Regular cardiac myocyte (primary cell): ENCODE results near the gene C1QTNF6. TPM values are rescaled to one million over a fixed set of nuclear protein-coding genes. Genes with fewer than 3 reads are reported as not detected.

Experiments
- total RNA-seq: library from RNA; depleted of rRNA; stranded (reverse); fragments of >200 nt; gene quantifications from 2 replicates; pipeline ENCODE4 v1.2.3, GENCODE V29; 2014

C1QTNF6 gene
- 3.5 and 5.6 TPM in 2 replicates for total RNA-seq

DNA sequence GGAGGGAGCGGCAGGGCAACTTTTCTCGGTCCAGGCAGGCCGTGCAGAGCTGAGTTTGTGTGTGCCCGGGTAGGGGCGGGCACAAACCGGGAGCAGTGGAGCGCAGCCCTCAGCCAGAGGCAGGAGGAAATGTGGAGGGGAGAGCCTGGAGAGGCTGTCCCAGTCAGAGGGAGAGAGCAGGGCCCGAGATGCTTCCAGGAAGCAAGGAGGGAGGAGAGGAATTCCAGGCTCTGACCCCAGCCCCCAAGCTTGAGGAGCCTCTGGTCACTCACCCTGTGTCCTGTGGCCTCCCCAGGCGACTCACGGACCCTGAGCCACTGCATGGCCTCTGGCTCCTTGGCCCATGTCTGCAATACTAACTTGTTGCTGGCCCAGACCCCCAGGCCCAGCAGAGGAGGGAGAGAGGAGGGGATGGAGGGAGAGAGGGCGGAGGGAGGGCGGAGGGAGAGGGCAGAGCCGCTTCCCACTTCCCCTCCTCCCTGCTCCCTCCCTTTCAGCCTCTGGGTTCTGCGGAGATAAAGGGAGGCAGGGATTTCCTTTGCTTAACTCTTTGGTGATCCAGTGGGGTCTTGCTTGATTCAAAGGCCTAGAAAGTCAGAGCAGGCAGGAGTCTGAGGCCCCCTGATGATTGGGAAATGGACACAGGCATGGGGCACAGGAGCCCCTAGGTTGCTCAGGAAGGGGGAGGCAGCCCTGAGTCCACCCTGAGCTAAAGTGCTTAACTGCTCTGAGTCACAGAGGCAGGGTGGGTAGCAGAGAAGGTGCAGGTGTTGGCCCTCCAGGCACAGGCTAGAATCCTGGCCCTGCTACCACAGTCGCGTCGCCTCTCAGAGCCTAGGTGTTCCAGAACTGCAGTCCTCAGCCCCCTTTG is at the start of gene C1QTNF6:
Gene C1QTNF6 (minus strand): TSS at position 357 of the 871 bp plus-strand sequence. CDS start 34 bp downstream, at position 323.

DNA sequence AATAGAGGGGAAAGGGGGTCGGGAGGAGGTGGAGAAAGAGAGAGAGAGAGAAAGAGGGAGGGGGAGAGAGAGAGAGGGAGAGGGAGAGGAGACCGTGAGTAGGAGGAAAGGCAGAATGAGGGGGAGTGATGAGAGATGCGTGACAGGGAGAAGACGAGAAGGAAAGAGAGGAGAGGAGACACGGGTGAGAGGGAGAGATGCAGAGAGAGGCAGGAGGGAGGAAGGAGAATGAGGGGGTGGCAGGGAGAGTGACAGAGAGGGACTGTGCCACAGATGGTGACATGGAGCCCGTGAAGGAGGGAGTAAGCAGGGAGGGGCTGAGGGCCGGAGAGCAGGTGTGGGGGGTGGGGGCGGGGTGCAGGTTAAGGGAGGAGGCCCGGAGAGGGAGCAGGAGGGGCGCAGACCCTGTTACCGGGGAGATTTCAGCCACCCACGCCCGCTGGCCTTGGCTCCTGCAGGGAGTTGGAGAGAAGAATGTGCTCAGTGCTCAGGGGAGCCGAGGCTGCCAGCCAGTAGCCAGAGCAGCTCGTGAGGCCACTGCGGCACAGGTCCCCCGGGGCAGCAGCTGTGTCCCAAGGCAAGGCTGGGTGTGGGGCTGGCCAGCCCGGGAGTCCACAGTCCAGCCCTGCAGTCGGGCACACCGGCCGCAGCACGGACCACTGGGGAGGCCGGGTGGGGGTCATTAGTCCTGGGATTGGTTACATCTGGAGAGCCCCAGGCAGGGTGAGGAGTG is 24.3 kb upstream of the C1QTNF6 start, which contains the start of gene SSTR3:
Gene SSTR3 (minus strand): TSS at position 304 of the 733 bp plus-strand sequence. CDS start 4,674 bp downstream, outside the sequence.

Other genes with a start within 250 kb of the C1QTNF6 start
- 35.2 and 47.0 TPM in 2 replicates for gene TST, start 168.8 kb downstream of the C1QTNF6 start, total RNA-seq
- gene MPST, start 168.5 kb downstream of the C1QTNF6 start, total RNA-seq = 60.9 and 62.7 TPM in 2 replicates
- gene KCTD17, start 136.5 kb downstream of the C1QTNF6 start, total RNA-seq = 20.0 and 35.7 TPM in 2 replicates
- not detected in 2 replicates for gene TMPRSS6, start 78.5 kb downstream of the C1QTNF6 start, total RNA-seq
- gene IL2RB, start 38.3 kb downstream of the C1QTNF6 start, total RNA-seq = not detected in 2 replicates
- not detected in 2 replicates for gene SSTR3, start 24.2 kb upstream of the C1QTNF6 start, total RNA-seq
- gene RAC2, start 56.0 kb upstream of the C1QTNF6 start, total RNA-seq = 10.7 and 13.0 TPM in 2 replicates
- under 0.01 and 0.28 TPM in 2 replicates for gene CYTH4, start 94.3 kb upstream of the C1QTNF6 start, total RNA-seq
- under 0.01 TPM in 1 of 2 replicates, not detected in the other for gene ELFN2, start 239.2 kb upstream of the C1QTNF6 start, total RNA-seq